WTC11 (cell line): ENCODE measurements around the gene GNRH2. TPM values are rescaled to one million over a fixed set of nuclear protein-coding genes. Genes with fewer than 3 reads are reported as not detected.

ENCODE experiments used
- ATAC-seq: fragments of 200-7000 bp; cut with Tn5 transposase; 2 replicates; pipeline ENCODE4 v1.10.0; 2021; ENCODE audit warnings: mild to moderate bottlenecking, moderate library complexity
- CTCF ChIA-PET: fragments of 300-600 bp; sonication (Branson Sonifier 250); formaldehyde crosslinking; loops from one replicate; lab custom pipeline; 2021; ENCODE audit warnings: antibody characterized with exemption; lab: Charles Lee
- POLR2A ChIA-PET: fragments of 350-600 bp; sonication (Branson Sonifier 250); formaldehyde crosslinking; loops from one replicate; lab custom pipeline; 2021; ENCODE audit warnings: antibody characterized with exemption; lab: Charles Lee
- DNase-seq: peaks from one replicate; pipeline ENCODE4 v3.0.0; 2021; ENCODE audit warnings: low spot score
- H3K27ac Mint-ChIP-seq: 2 replicates; pipeline ENCODE4 v1.8.0; 2021; ENCODE audit warnings: mixed read lengths
- H3K27me3 Mint-ChIP-seq: 2 replicates; pipeline ENCODE4 v1.8.0; 2021; ENCODE audit warnings: low read depth, mild to moderate bottlenecking, moderate library complexity, mixed read lengths
- H3K36me3 Mint-ChIP-seq: 2 replicates; pipeline ENCODE4 v1.8.0; 2021; ENCODE audit warnings: mixed read lengths
- H3K4me1 Mint-ChIP-seq: 2 replicates; pipeline ENCODE4 v1.8.0; 2022; ENCODE audit warnings: mixed read lengths
- H3K4me3 Mint-ChIP-seq: 2 replicates; pipeline ENCODE4 v1.8.0; 2021; ENCODE audit warnings: mild to moderate bottlenecking, moderate library complexity, mixed read lengths
- H3K9me3 Mint-ChIP-seq: 2 replicates; pipeline ENCODE4 v1.8.0; 2021; ENCODE audit warnings: mixed read lengths
- AR ChIP-seq: fragments of 250-450 bp; sonication (Bioruptor Pico); IDR thresholded peaks from 2 replicates; pipeline ENCODE4 v1.9.0; 2021; ENCODE audit warnings: mild to moderate bottlenecking
- ATF1 ChIP-seq: sonication (generic); formaldehyde crosslinking; IDR thresholded peaks from 2 replicates; pipeline ENCODE4 v1.8.1; 2023; ENCODE audit warnings: mild to moderate bottlenecking, moderate library complexity, missing genetic modification reagents
- ATF3 ChIP-seq: sonication (generic); formaldehyde crosslinking; conservative IDR thresholded peaks from 2 replicates; pipeline ENCODE4 v1.8.1; 2022; ENCODE audit warnings: mild to moderate bottlenecking, missing genetic modification reagents
- CREB1 ChIP-seq: sonication (generic); formaldehyde crosslinking; IDR thresholded peaks from 2 replicates; pipeline ENCODE4 v1.8.0; 2023; ENCODE audit warnings: mild to moderate bottlenecking, missing genetic modification reagents
- FOXK1 ChIP-seq: sonication (generic); formaldehyde crosslinking; IDR thresholded peaks from 2 replicates; pipeline ENCODE4 v1.8.0; 2022; ENCODE audit warnings: mild to moderate bottlenecking, moderate library complexity, missing genetic modification reagents
- GABPB1 ChIP-seq: sonication (generic); formaldehyde crosslinking; IDR thresholded peaks from 2 replicates; pipeline ENCODE4 v1.8.1; 2023; ENCODE audit warnings: mild to moderate bottlenecking, missing genetic modification reagents
- NFE2L1 ChIP-seq: sonication (generic); formaldehyde crosslinking; IDR thresholded peaks from 2 replicates; pipeline ENCODE4 v1.8.1; 2023; ENCODE audit warnings: missing genetic modification reagents
- RELA ChIP-seq: sonication (generic); formaldehyde crosslinking; IDR thresholded peaks from 2 replicates; pipeline ENCODE4 v1.8.1; 2022; ENCODE audit warnings: missing genetic modification reagents, mild to moderate bottlenecking, borderline replicate concordance
- SMAD3 ChIP-seq: sonication (generic); formaldehyde crosslinking; IDR thresholded peaks from 2 replicates; pipeline ENCODE4 v1.8.0; 2022; ENCODE audit warnings: missing genetic modification reagents, mild to moderate bottlenecking, borderline replicate concordance
- STAT6 ChIP-seq: sonication (generic); formaldehyde crosslinking; conservative IDR thresholded peaks from 2 replicates; pipeline ENCODE4 v1.8.1; 2023; ENCODE audit warnings: mild to moderate bottlenecking, low read depth, missing genetic modification reagents, moderate library complexity
- ZBTB21 ChIP-seq: sonication (generic); formaldehyde crosslinking; IDR thresholded peaks from 2 replicates; pipeline ENCODE4 v1.8.1; 2023; ENCODE audit warnings: mild to moderate bottlenecking, missing genetic modification reagents, borderline replicate concordance
- ZNF396 ChIP-seq: fragments of 250-450 bp; sonication (Bioruptor Pico); IDR thresholded peaks from 2 replicates; pipeline ENCODE4 v1.8.0; 2021; ENCODE audit warnings: mild to moderate bottlenecking, moderate library complexity, borderline replicate concordance
- total RNA-seq: library from RNA; stranded (reverse); gene quantifications from 3 replicates; pipeline ENCODE4 v1.2.3, GENCODE V29; 2021
- TF ChIP-seq, protein P1 (sequence below): fragments of 250-450 bp; sonication (Bioruptor Pico); IDR thresholded peaks from 2 replicates; pipeline ENCODE4 v2.1.2; 2022; ENCODE audit warnings: mild to moderate bottlenecking, moderate library complexity
- TF ChIP-seq, protein P2 (sequence below): sonication (generic); formaldehyde crosslinking; IDR thresholded peaks from 2 replicates; pipeline ENCODE4 v1.8.1; 2023; ENCODE audit warnings: mild to moderate bottlenecking, moderate library complexity, missing genetic modification reagents
- TF ChIP-seq, protein P3 (sequence below): fragments of 200-600 bp; IDR thresholded peaks from 2 replicates; pipeline ENCODE4 v1.8.0; 2022; ENCODE audit warnings: antibody characterized with exemption

The GNRH2 gene
- total RNA-seq, 1 experiment from 2014 or later = 1.1 TPM

- TF ChIP-seq AR (CRISPR knock-in tag) (no peak), ZBTB21 (CRISPR knock-in tag) (no peak)
- TF ChIP-seq, protein P1, sequence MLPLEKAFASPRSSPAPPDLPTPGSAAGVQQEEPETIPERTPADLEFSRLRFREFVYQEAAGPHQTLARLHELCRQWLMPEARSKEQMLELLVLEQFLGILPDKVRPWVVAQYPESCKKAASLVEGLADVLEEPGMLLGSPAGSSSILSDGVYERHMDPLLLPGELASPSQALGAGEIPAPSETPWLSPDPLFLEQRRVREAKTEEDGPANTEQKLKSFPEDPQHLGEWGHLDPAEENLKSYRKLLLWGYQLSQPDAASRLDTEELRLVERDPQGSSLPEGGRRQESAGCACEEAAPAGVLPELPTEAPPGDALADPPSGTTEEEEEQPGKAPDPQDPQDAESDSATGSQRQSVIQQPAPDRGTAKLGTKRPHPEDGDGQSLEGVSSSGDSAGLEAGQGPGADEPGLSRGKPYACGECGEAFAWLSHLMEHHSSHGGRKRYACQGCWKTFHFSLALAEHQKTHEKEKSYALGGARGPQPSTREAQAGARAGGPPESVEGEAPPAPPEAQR = no peak
- TF ChIP-seq, all 79 proteins: peak for 0
Observed at GRCh38 chr20:3077618-3078134, 34.3 kb downstream of the GNRH2 start (continued).

- peaks cover 59% of the 10 kb centered on the region for H3K27me3 Mint-ChIP-seq
- ATAC-seq = no peak
Observed at GRCh38 chr20:3080939-3081388, 37.5 kb downstream of the GNRH2 start.

More at GRCh38 chr20:3080939-3081388, 37.5 kb downstream of the GNRH2 start:
- no peak overlapping the region for H3K4me3 Mint-ChIP-seq
- POLR2A ChIA-PET = no interaction called here
- no peak overlapping the region for H3K27ac Mint-ChIP-seq
- H3K4me1 Mint-ChIP-seq = peaks cover 7% of the 10 kb centered on the region; the same call in 1 of the 2 replicates
- no peaks in the 10 kb centered on the region for H3K36me3 Mint-ChIP-seq
- DNase-seq = no peak
- CTCF ChIA-PET = no interaction called here
- no peaks in the 10 kb centered on the region for H3K9me3 Mint-ChIP-seq
- TF ChIP-seq CREB1 (CRISPR knock-in tag) (no peak), SMAD3 (CRISPR knock-in tag) (no peak), ATF3 (CRISPR knock-in tag) (no peak), FOXK1 (CRISPR knock-in tag) (no peak), GABPB1 (CRISPR knock-in tag) (no peak), NFE2L1 (CRISPR knock-in tag) (no peak), STAT6 (no peak), RELA (no peak), ATF1 (CRISPR knock-in tag) (no peak), ZNF396 (CRISPR knock-in tag) (no peak)
- TF ChIP-seq, protein P2, sequence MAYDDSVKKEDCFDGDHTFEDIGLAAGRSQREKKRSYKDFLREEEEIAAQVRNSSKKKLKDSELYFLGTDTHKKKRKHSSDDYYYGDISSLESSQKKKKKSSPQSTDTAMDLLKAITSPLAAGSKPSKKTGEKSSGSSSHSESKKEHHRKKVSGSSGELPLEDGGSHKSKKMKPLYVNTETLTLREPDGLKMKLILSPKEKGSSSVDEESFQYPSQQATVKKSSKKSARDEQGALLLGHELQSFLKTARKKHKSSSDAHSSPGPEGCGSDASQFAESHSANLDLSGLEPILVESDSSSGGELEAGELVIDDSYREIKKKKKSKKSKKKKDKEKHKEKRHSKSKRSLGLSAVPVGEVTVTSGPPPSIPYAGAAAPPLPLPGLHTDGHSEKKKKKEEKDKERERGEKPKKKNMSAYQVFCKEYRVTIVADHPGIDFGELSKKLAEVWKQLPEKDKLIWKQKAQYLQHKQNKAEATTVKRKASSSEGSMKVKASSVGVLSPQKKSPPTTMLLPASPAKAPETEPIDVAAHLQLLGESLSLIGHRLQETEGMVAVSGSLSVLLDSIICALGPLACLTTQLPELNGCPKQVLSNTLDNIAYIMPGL = no peak
- TF ChIP-seq, protein P3, sequence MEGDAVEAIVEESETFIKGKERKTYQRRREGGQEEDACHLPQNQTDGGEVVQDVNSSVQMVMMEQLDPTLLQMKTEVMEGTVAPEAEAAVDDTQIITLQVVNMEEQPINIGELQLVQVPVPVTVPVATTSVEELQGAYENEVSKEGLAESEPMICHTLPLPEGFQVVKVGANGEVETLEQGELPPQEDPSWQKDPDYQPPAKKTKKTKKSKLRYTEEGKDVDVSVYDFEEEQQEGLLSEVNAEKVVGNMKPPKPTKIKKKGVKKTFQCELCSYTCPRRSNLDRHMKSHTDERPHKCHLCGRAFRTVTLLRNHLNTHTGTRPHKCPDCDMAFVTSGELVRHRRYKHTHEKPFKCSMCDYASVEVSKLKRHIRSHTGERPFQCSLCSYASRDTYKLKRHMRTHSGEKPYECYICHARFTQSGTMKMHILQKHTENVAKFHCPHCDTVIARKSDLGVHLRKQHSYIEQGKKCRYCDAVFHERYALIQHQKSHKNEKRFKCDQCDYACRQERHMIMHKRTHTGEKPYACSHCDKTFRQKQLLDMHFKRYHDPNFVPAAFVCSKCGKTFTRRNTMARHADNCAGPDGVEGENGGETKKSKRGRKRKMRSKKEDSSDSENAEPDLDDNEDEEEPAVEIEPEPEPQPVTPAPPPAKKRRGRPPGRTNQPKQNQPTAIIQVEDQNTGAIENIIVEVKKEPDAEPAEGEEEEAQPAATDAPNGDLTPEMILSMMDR = no peak
